PFSK-1 (cell line): Measurements from ENCODE around the gene IRX2.

ENCODE experiments used
- FOXP2 ChIP-seq: optimal IDR thresholded peaks from 2 replicates; pipeline ENCODE3; 2011; ENCODE audit warnings: borderline replicate concordance, control low read depth, inconsistent platforms; ENCODE audit not compliant: insufficient read depth; ENCODE audit errors: extremely low read length, extremely low read depth
- POLR2AphosphoS5 ChIP-seq: IDR thresholded peaks from 2 replicates; pipeline ENCODE4 v1.6.1; 2012; ENCODE audit warnings: low read depth, mild to moderate bottlenecking, control low read depth, low read length, moderate library complexity
- TAF1 ChIP-seq: IDR thresholded peaks from 2 replicates; pipeline ENCODE4 v1.6.1; 2012; ENCODE audit warnings: low read length, control low read depth, borderline replicate concordance; ENCODE audit not compliant: insufficient read depth
- TF ChIP-seq, protein P1 (sequence below), 2 experiments: IDR thresholded peaks; 2 replicates each; pipeline versions ENCODE4 v1.6.1 to v1.8.0; 2011 to 2012; ENCODE audit warnings: low read depth in 2 of 2, low read length in 2 of 2, control low read depth in 1 of 2, inconsistent platforms in 1 of 2, mild to moderate bottlenecking in 1 of 2, moderate library complexity in 1 of 2; ENCODE audit not compliant: insufficient read depth in 1 of 2

DNA sequence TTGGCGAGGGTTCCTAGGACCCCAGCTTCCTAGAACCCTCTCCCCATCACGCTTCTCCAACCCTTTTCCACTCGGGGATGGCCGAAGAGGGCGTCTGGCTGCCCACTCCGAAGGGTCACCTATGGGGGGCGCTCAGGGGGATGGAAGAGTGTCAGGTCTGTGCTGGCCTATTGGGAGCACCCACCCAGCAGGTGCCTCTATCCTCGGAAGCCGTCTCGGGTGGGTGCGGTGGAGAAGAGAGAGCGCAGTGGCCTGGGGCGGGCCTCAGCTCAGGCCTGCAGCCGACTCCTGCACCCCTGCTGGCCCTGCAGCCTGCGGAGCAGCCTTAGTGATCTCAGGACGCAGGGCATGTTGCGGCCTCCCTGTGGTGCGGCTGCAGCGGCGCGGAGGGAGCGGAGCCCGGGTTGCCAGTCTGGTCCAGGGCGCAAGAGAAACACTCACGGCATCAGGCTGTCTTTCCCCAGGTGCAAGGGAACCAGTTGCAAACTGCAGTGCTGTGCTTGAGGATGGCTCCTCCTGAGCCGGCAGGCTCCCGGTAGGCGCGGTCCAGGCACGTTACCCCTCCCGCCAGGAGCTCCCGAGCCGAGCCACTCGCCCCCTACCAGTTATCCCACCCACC is 1.5 kb upstream of the IRX2 start:
- TF ChIP-seq POLR2AphosphoS5 = no peak
- no peak for TF ChIP-seq TAF1
- TF ChIP-seq, protein P1, sequence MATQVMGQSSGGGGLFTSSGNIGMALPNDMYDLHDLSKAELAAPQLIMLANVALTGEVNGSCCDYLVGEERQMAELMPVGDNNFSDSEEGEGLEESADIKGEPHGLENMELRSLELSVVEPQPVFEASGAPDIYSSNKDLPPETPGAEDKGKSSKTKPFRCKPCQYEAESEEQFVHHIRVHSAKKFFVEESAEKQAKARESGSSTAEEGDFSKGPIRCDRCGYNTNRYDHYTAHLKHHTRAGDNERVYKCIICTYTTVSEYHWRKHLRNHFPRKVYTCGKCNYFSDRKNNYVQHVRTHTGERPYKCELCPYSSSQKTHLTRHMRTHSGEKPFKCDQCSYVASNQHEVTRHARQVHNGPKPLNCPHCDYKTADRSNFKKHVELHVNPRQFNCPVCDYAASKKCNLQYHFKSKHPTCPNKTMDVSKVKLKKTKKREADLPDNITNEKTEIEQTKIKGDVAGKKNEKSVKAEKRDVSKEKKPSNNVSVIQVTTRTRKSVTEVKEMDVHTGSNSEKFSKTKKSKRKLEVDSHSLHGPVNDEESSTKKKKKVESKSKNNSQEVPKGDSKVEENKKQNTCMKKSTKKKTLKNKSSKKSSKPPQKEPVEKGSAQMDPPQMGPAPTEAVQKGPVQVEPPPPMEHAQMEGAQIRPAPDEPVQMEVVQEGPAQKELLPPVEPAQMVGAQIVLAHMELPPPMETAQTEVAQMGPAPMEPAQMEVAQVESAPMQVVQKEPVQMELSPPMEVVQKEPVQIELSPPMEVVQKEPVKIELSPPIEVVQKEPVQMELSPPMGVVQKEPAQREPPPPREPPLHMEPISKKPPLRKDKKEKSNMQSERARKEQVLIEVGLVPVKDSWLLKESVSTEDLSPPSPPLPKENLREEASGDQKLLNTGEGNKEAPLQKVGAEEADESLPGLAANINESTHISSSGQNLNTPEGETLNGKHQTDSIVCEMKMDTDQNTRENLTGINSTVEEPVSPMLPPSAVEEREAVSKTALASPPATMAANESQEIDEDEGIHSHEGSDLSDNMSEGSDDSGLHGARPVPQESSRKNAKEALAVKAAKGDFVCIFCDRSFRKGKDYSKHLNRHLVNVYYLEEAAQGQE (IDR thresholded peaks at IDR 0.05; ENCODE audit: insufficient read depth in 1 of 2, low read depth in 2 of 2, low read length in 2 of 2) = no peak
- no peak for TF ChIP-seq FOXP2
